WTC11 (cell line): ENCODE measurements around the gene CCM2. TPM values are rescaled to one million over a fixed set of nuclear protein-coding genes. Genes with fewer than 3 reads are reported as not detected.

Experiments
- ATAC-seq: fragments of 200-7000 bp; cut with Tn5 transposase; 2 replicates; pipeline ENCODE4 v1.10.0; 2021; ENCODE audit warnings: mild to moderate bottlenecking, moderate library complexity
- CTCF ChIA-PET: fragments of 300-600 bp; sonication (Branson Sonifier 250); formaldehyde crosslinking; loops from one replicate; lab custom pipeline; 2021; ENCODE audit warnings: antibody characterized with exemption; lab: Charles Lee
- POLR2A ChIA-PET: fragments of 350-600 bp; sonication (Branson Sonifier 250); formaldehyde crosslinking; loops from one replicate; lab custom pipeline; 2021; ENCODE audit warnings: antibody characterized with exemption; lab: Charles Lee
- DNase-seq: peaks from one replicate; pipeline ENCODE4 v3.0.0; 2021; ENCODE audit warnings: low spot score
- H3K27ac Mint-ChIP-seq: 2 replicates; pipeline ENCODE4 v1.8.0; 2021; ENCODE audit warnings: mixed read lengths
- H3K27me3 Mint-ChIP-seq: 2 replicates; pipeline ENCODE4 v1.8.0; 2021; ENCODE audit warnings: low read depth, mild to moderate bottlenecking, moderate library complexity, mixed read lengths
- H3K36me3 Mint-ChIP-seq: 2 replicates; pipeline ENCODE4 v1.8.0; 2021; ENCODE audit warnings: mixed read lengths
- H3K4me1 Mint-ChIP-seq: 2 replicates; pipeline ENCODE4 v1.8.0; 2022; ENCODE audit warnings: mixed read lengths
- H3K4me3 Mint-ChIP-seq: 2 replicates; pipeline ENCODE4 v1.8.0; 2021; ENCODE audit warnings: mild to moderate bottlenecking, moderate library complexity, mixed read lengths
- H3K9me3 Mint-ChIP-seq: 2 replicates; pipeline ENCODE4 v1.8.0; 2021; ENCODE audit warnings: mixed read lengths
- ELF4 ChIP-seq: sonication (generic); formaldehyde crosslinking; IDR thresholded peaks from 2 replicates; pipeline ENCODE4 v1.8.1; 2022; ENCODE audit warnings: low read depth, mild to moderate bottlenecking, moderate library complexity, missing genetic modification reagents
- ESRRA ChIP-seq: sonication (generic); formaldehyde crosslinking; IDR thresholded peaks from 2 replicates; pipeline ENCODE4 v1.8.1; 2022; ENCODE audit warnings: mild to moderate bottlenecking, missing genetic modification reagents, borderline replicate concordance
- GABPB1 ChIP-seq: sonication (generic); formaldehyde crosslinking; IDR thresholded peaks from 2 replicates; pipeline ENCODE4 v1.8.1; 2023; ENCODE audit warnings: mild to moderate bottlenecking, missing genetic modification reagents
- GTF2I ChIP-seq: fragments of 250-450 bp; sonication (Bioruptor Pico); conservative IDR thresholded peaks from 2 replicates; pipeline ENCODE4 v1.4.0; 2021; ENCODE audit warnings: mild to moderate bottlenecking
- HMGXB4 ChIP-seq: sonication (generic); formaldehyde crosslinking; IDR thresholded peaks from 2 replicates; pipeline ENCODE4 v1.8.1; 2023; ENCODE audit warnings: mild to moderate bottlenecking, moderate library complexity, missing genetic modification reagents
- KAT7 ChIP-seq: sonication (generic); formaldehyde crosslinking; IDR thresholded peaks from 2 replicates; pipeline ENCODE4 v1.8.1; 2023; ENCODE audit warnings: missing genetic modification reagents, mild to moderate bottlenecking, borderline replicate concordance
- MLX ChIP-seq: sonication (generic); formaldehyde crosslinking; IDR thresholded peaks from 2 replicates; pipeline ENCODE4 v1.8.1; 2023; ENCODE audit warnings: mild to moderate bottlenecking, missing genetic modification reagents, moderate library complexity
- RORB ChIP-seq: fragments of 250-450 bp; sonication (Bioruptor Pico); IDR thresholded peaks from 2 replicates; pipeline ENCODE4 v1.9.0; 2021; ENCODE audit warnings: mild to moderate bottlenecking
- TCF7 ChIP-seq: sonication (generic); formaldehyde crosslinking; IDR thresholded peaks from 2 replicates; pipeline ENCODE4 v1.8.0; 2022; ENCODE audit warnings: mild to moderate bottlenecking, low read depth, missing genetic modification reagents, moderate library complexity
- USF1 ChIP-seq: sonication (generic); formaldehyde crosslinking; IDR thresholded peaks from 2 replicates; pipeline ENCODE4 v1.8.0; 2022; ENCODE audit warnings: mild to moderate bottlenecking, missing genetic modification reagents
- ZNF138 ChIP-seq: sonication (generic); formaldehyde crosslinking; conservative IDR thresholded peaks from 2 replicates; pipeline ENCODE4 v1.8.1; 2022; ENCODE audit warnings: mild to moderate bottlenecking, moderate library complexity, missing genetic modification reagents
- ZNF219 ChIP-seq: sonication (generic); formaldehyde crosslinking; IDR thresholded peaks from 2 replicates; pipeline ENCODE4 v1.8.0; 2023; ENCODE audit warnings: missing genetic modification reagents, mild to moderate bottlenecking, borderline replicate concordance
- ZNF416 ChIP-seq: fragments of 250-450 bp; sonication (Bioruptor Pico); IDR thresholded peaks from 2 replicates; pipeline ENCODE4 v1.9.0; 2021; ENCODE audit warnings: mild to moderate bottlenecking, inconsistent platforms
- ZNF512 ChIP-seq: sonication (generic); formaldehyde crosslinking; IDR thresholded peaks from 2 replicates; pipeline ENCODE4 v1.8.1; 2022; ENCODE audit warnings: missing genetic modification reagents, borderline replicate concordance
- total RNA-seq: library from RNA; stranded (reverse); gene quantifications from 3 replicates; pipeline ENCODE4 v1.2.3, GENCODE V29; 2021
- TF ChIP-seq, protein P1 (sequence below): sonication (generic); formaldehyde crosslinking; IDR thresholded peaks from 2 replicates; pipeline ENCODE4 v1.8.1; 2023; ENCODE audit warnings: mild to moderate bottlenecking, missing genetic modification reagents
- TF ChIP-seq, protein P2 (sequence below): fragments of 250-450 bp; sonication (Bioruptor Pico); conservative IDR thresholded peaks from 2 replicates; pipeline ENCODE4 v1.9.0; 2021; ENCODE audit warnings: mild to moderate bottlenecking
- TF ChIP-seq, protein P3 (sequence below): fragments of 250-450 bp; sonication (Bioruptor Pico); IDR thresholded peaks from 2 replicates; pipeline ENCODE4 v1.8.0; 2021; ENCODE audit warnings: mild to moderate bottlenecking
- TF ChIP-seq, protein P4 (sequence below): fragments of 250-450 bp; sonication (Bioruptor Pico); IDR thresholded peaks from 2 replicates; pipeline ENCODE4 v1.9.0; 2021; ENCODE audit warnings: mild to moderate bottlenecking, borderline replicate concordance

CCM2 gene
- total RNA-seq, 1 experiment from 2014 or later: 32.7 TPM

DNA sequence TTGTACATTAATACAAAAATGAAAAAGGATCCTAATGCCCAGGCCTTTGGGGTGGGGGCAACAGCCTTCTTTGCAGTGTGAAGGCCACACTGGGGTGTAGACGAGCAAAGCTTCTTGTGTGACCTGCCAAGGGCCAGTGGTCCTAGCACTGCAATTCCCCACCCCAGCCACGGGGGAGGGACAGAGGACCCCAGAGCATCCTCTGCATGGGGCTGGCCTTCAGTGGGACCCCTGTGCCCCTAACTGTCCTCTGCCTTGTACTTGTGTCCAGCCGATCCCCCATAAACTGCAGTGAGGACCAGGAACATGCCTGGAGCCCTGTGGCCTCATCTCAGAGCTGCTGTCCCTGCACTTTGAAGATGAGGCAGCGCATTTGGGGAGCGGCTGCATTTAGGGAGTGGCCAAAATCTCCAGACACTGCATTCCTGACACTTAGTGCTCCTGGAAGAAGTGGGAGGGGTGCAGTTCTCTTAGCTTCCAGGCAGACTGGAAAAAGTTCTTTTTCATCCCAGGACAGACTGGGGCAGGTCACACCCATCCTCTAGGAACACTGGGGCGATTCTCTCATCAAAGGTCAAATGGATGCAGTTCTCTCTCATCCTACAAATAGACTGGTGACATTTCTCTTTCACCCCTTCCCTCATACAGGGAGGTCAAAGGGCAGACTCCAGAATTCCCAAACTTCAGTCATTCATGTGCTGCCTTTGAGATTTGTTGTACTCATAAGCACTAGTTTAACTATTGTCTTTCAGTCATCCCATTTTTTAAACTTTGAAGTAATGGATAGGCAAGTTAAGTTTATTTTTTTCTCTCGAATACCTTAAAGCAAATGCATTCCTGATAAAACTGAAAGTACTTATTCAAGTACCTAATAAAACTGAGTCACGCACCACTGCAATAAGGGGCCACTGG lies 20.3 kb upstream of the CCM2 start (continued):
- TF ChIP-seq, protein P1, sequence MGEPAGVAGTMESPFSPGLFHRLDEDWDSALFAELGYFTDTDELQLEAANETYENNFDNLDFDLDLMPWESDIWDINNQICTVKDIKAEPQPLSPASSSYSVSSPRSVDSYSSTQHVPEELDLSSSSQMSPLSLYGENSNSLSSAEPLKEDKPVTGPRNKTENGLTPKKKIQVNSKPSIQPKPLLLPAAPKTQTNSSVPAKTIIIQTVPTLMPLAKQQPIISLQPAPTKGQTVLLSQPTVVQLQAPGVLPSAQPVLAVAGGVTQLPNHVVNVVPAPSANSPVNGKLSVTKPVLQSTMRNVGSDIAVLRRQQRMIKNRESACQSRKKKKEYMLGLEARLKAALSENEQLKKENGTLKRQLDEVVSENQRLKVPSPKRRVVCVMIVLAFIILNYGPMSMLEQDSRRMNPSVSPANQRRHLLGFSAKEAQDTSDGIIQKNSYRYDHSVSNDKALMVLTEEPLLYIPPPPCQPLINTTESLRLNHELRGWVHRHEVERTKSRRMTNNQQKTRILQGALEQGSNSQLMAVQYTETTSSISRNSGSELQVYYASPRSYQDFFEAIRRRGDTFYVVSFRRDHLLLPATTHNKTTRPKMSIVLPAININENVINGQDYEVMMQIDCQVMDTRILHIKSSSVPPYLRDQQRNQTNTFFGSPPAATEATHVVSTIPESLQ (CRISPR knock-in tag): no peak

GRCh38 chr7:44980393-44981034 lies 19.5 kb upstream of the CCM2 start:
- no peak overlapping the region for H3K4me3 Mint-ChIP-seq
- POLR2A ChIA-PET: no interaction called here
- CTCF ChIA-PET: interaction anchor here (0.6 kb wide), 1 partner anchor 19 kb away, joined by 5 read pairs; no protein-coding TSS in a partner anchor
- TF ChIP-seq, protein P2, sequence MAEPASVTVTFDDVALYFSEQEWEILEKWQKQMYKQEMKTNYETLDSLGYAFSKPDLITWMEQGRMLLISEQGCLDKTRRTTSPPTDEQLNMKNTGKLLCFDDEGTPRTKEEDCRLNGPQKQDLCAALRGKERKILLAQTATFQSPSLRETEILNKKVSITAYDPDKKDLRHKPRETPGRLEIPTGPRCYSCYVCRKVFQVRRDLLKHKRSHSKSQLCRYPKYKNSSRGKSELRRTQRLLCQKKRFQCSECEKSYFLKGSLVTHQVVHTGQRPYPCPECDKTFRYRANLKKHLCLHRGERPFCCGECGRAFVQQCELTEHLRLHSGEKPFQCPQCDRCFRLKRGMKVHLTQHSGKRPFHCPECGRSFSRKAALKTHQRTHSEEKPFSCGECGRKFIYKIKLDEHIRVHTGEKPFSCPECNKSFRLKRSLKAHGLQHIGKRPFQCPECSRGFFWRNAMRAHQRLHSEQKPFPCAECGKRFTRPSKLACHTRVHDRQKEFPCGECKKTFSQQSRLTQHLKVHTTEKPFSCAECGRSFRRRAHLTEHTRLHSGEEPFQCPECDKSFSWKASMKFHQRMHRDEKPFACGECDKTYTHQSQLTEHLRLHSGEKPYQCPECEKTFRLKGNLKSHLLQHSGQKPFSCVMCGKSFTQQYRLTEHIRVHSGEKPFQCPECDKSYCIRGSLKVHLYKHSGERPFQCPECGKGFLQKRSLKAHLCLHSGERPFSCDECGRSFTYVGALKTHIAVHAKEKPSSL (CRISPR knock-in tag): no peak
- TF ChIP-seq ZNF512 (CRISPR knock-in tag) (no peak), ZNF416 (CRISPR knock-in tag) (no peak), HMGXB4 (CRISPR knock-in tag) (no peak), KAT7 (no peak), TCF7 (CRISPR knock-in tag) (no peak), RORB (no peak), GABPB1 (CRISPR knock-in tag) (no peak), GTF2I (no peak), ELF4 (no peak), USF1 (no peak), ESRRA (CRISPR knock-in tag) (no peak), ZNF219 (CRISPR knock-in tag) (no peak), ZNF138 (no peak), MLX (CRISPR knock-in tag) (no peak)
- TF ChIP-seq, protein P3, sequence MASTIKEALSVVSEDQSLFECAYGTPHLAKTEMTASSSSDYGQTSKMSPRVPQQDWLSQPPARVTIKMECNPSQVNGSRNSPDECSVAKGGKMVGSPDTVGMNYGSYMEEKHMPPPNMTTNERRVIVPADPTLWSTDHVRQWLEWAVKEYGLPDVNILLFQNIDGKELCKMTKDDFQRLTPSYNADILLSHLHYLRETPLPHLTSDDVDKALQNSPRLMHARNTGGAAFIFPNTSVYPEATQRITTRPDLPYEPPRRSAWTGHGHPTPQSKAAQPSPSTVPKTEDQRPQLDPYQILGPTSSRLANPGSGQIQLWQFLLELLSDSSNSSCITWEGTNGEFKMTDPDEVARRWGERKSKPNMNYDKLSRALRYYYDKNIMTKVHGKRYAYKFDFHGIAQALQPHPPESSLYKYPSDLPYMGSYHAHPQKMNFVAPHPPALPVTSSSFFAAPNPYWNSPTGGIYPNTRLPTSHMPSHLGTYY: no peak
- TF ChIP-seq, protein P4, sequence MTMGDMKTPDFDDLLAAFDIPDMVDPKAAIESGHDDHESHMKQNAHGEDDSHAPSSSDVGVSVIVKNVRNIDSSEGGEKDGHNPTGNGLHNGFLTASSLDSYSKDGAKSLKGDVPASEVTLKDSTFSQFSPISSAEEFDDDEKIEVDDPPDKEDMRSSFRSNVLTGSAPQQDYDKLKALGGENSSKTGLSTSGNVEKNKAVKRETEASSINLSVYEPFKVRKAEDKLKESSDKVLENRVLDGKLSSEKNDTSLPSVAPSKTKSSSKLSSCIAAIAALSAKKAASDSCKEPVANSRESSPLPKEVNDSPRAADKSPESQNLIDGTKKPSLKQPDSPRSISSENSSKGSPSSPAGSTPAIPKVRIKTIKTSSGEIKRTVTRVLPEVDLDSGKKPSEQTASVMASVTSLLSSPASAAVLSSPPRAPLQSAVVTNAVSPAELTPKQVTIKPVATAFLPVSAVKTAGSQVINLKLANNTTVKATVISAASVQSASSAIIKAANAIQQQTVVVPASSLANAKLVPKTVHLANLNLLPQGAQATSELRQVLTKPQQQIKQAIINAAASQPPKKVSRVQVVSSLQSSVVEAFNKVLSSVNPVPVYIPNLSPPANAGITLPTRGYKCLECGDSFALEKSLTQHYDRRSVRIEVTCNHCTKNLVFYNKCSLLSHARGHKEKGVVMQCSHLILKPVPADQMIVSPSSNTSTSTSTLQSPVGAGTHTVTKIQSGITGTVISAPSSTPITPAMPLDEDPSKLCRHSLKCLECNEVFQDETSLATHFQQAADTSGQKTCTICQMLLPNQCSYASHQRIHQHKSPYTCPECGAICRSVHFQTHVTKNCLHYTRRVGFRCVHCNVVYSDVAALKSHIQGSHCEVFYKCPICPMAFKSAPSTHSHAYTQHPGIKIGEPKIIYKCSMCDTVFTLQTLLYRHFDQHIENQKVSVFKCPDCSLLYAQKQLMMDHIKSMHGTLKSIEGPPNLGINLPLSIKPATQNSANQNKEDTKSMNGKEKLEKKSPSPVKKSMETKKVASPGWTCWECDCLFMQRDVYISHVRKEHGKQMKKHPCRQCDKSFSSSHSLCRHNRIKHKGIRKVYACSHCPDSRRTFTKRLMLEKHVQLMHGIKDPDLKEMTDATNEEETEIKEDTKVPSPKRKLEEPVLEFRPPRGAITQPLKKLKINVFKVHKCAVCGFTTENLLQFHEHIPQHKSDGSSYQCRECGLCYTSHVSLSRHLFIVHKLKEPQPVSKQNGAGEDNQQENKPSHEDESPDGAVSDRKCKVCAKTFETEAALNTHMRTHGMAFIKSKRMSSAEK: no peak

More at GRCh38 chr7:44980393-44981034, 19.5 kb upstream of the CCM2 start:
- Mint-ChIP-seq H3K27me3 (no peaks in the 10 kb centered on the region), H3K36me3 (peaks cover 35% of the 10 kb centered on the region), H3K27ac (no peak overlapping the region; the same call in 1 of the 2 replicates), H3K4me1 (peaks cover 14% of the 10 kb centered on the region), H3K9me3 (no peaks in the 10 kb centered on the region)
- ATAC-seq (no peak), DNase-seq (no peak)
